T47D (cell line): Measurements from ENCODE around the gene NKAIN2.

ENCODE experiments used
- DNase-seq, 2 experiments: peaks; one replicate each; pipeline versions ENCODE4 v3.0.0 to v3.0.0-alpha.2; 2011 to 2012; ENCODE audit warnings: low read depth in 1 of 2, low spot score in 1 of 2
- JUND ChIP-seq: IDR thresholded peaks from 2 replicates; pipeline ENCODE4 v1.6.1; 2012; ENCODE audit warnings: low read depth
- in situ Hi-C: cut with HindIII; loops from 2 replicates; pipeline ENCODE4 v1.10.0; 2016; ENCODE audit warnings: low sequenced_read_pairs, low pct_unique_long_range_greater_than_20kb

The NKAIN2 gene

GRCh38 chr6:124622351-124622750 is 818.7 kb downstream of the NKAIN2 start:
- TF ChIP-seq JUND = no peak
- no peak for DNase-seq
- in situ Hi-C loops = no loop called here

GRCh38 chr6:124633655-124634054 is 830.0 kb downstream of the NKAIN2 start:
- in situ Hi-C loops = no loop called here
- no peak for TF ChIP-seq JUND

GRCh38 chr6:124640432-124640831 is 836.8 kb downstream of the NKAIN2 start:
- no peak for DNase-seq
- in situ Hi-C loops = no loop called here
- no peak for TF ChIP-seq JUND

More at GRCh38 chr6:124633655-124634054, 830.0 kb downstream of the NKAIN2 start:
- DNase-seq = no peak

- no peak for DNase-seq
- no peak for TF ChIP-seq JUND
- in situ Hi-C loops = no loop called here
Measured at GRCh38 chr6:124655866-124656265, 852.2 kb downstream of the NKAIN2 start.

- no peak for TF ChIP-seq JUND
- no peak for DNase-seq
- in situ Hi-C loops = no loop called here
Measured at GRCh38 chr6:124658053-124658452, 854.4 kb downstream of the NKAIN2 start.

GRCh38 chr6:124659427-124659826 is 855.8 kb downstream of the NKAIN2 start:
- no peak for TF ChIP-seq JUND
- no peak for DNase-seq
- in situ Hi-C loops = no loop called here

GRCh38 chr6:124660185-124660584 is 856.5 kb downstream of the NKAIN2 start:
- DNase-seq = no peak
- no peak for TF ChIP-seq JUND
- in situ Hi-C loops = no loop called here

DNA sequence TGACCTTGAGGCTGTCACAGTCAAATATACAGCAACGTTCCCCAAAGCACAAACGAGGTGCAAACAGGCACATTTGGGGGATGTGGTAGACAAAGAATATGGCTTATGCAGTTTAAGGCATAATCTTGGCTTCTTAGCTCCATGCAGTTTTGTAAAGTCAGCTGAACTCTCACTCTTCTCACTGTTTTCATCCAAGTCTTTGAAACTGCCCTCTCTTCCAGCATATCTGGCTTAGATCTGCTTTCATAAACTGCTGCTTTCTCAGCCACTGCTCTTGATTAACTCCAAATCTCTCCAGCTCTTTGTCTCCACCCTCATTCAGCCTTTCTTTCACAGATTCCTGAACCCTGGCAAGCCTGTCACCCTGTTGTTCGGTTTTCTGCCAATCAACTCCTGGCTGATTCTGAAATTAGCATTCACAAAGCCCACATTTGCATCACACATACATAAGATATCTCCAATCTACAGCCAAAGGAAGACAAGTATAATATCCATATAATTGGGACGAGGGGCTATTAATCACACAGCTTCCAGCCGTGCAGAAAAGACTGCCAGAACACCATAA is 857.5 kb downstream of the NKAIN2 start:
- in situ Hi-C loops = no loop called here
- no peak for TF ChIP-seq JUND
- no peak for DNase-seq

GRCh38 chr6:124668028-124668427 is 864.4 kb downstream of the NKAIN2 start:
- in situ Hi-C loops = no loop called here
- no peak for TF ChIP-seq JUND
- DNase-seq = no peak

GRCh38 chr6:124669713-124670480 is 866.2 kb downstream of the NKAIN2 start:
- TF ChIP-seq JUND = no peak
- in situ Hi-C loops = no loop called here
- DNase-seq = no peak

- no peak for DNase-seq
Measured at GRCh38 chr6:124670801-124671200, 867.1 kb downstream of the NKAIN2 start.

DNA sequence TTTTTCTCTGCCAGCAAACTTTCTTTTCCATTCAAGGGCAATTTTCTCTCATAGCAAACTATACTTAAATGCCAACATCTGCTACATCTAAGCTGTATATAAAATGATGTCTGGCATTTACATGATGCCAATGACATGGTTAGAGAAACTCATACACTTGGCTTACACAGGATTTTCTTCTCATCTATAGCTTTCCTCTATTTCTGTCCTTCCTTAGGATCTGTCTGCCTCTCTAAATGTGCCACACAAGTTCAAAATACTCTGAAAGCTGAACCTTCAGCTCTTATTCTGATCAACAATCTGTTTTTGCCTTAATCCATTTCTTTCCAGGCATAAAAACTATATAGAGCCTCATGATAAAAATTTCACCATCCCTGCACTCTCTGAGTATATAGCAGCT is 867.7 kb downstream of the NKAIN2 start:
- no peak for DNase-seq
- TF ChIP-seq JUND = no peak
- in situ Hi-C loops = no loop called here

More at GRCh38 chr6:124670801-124671200, 867.1 kb downstream of the NKAIN2 start:
- no peak for TF ChIP-seq JUND
- in situ Hi-C loops = no loop called here

DNA sequence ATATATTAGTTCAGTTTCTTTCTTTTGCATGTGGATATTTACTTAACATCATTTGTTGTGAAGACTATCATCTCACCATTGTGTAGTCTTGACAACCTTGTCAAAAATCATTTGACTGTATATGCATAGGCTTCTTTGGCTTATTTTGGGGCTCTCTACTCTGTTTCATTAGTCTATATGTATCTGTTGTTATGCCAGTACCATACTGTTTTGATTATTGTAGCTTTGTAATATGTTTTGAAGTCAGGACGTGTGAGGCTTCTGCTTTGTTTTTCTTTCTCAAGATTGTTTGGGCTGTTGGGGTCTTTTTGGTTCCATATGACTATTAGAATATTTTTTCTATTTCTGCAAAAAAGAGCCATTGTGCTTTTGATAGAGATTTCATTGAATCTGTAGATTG is 870.4 kb downstream of the NKAIN2 start:
- no peak for DNase-seq
- in situ Hi-C loops = no loop called here
- no peak for TF ChIP-seq JUND
